HG03159 (cell line): ENCODE measurements around the gene SCGB1A1.
"Not testable (repeated sequence)": the region's sequence is repeated elsewhere in the genome, so short reads cannot be mapped to it uniquely, and the experiment has no call there.

Source experiments
- ATAC-seq: cut with Tn5 transposase; IDR thresholded peaks from one replicate; pipeline ENCODE4 v1.9.1; 2021; ENCODE audit warnings: mild to moderate bottlenecking, moderate library complexity; ENCODE audit not compliant: unreplicated experiment

Gene SCGB1A1

DNA sequence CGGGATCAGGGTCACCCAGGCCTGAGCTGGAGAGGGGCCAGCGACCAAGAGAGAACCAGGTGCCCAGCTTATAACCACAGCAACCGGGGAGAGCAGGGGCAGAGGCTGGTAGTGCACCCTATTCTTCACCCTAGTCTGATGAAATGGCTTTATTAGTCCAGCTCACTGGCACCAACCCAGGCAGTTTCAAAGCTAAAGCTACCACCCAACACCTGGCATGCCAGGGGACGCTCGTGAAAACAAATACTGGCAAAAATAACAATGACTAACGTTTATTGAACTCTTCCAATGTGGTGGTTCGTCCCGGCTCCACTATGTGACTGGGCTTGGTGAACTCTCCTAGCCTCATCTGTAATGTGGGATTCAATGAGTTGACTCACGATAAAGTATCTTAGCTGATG lies 30.6 kb downstream of the SCGB1A1 start:
- no peak for ATAC-seq

DNA sequence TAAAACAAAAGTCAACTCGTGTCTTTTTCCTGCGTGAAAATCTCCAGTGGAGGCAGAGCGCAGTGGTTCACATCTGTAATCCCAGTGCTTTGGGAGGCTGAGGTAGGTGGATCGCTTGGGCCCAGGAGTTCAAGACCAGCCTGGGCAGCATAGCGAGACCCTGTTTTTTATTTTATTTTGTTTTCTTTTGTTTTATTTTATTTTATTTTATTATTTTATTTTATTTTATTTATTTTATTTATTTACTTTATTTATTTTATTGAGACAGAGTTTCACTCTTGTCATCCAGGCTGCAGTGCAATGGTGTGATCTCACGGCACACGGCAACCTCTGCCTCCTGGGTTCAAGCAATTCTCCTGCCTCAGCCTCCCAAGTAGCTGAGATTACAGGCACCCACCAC lies 31.1 kb downstream of the SCGB1A1 start:
- not testable (repeated sequence) for ATAC-seq

DNA sequence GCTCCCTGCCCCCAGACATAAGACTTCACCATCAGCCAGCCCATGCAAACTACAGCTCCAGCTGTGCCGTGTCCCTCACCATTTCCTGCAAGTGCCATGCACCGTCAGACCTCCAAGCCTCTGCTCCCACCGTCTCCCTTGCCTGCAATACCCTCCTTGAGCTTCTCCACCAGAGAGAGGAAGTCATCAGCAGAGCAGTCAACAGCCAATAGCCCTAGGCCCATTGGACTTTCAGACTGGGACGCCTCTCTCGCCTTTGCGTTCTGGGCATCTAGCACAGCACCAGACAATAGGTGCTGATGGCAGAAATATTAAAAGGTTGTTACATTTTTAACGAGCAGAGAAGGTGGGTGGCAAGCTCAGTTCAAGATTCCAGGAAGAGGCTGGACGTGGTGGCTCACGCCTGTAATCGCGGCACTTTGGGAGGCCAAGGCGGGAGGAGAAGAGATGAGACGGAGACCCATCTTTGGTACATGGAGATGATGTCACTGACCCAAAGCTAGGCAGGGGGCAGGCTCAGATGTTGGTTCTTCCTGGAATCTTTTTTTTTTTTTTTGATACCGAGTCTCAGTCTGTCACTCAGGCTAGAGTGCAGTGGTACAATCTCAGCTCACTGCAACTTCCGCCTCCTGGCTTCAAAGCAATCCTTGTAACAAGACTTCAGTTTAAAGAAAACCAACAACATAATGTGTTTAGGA lies 31.9 kb downstream of the SCGB1A1 start:
- ATAC-seq = no peak

DNA sequence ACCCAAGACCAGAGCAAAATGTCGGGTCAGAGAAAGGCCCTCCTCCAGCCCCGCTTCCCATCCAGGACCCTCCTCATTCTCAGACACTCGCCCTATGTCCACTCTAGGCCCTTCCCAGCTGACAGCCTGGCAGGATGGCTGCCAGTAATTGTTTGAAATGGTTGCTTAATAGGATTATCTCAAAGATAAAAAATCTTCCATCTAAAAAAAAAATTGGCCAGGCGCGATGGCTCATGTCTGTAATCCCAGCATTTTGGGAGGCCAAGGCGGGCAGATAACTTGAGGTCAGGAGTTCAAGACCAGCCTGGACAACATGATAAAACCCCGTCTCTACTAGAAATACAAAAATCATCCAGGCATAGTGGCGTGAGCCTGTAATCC lies 32.4 kb downstream of the SCGB1A1 start:
- ATAC-seq = no peak

DNA sequence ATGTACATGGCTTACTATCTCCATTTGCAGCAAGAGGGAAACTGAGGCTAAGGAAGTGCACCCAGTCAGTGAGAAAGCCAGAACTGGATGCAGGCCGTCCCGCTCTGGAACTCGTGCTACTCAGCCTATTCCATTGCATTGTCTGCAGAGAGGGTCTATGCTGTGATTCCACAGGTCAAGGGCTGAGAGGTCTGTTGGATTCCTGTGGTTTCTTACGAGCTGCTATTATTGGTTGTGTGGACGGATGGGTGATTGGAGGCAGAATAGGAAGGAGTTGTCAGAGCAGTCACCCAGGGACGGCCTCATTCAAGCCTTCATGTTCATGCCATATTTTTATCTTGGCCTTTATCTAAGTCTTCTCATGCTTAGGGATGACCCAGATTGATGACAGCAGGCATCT lies 33.4 kb downstream of the SCGB1A1 start:
- no peak for ATAC-seq

DNA sequence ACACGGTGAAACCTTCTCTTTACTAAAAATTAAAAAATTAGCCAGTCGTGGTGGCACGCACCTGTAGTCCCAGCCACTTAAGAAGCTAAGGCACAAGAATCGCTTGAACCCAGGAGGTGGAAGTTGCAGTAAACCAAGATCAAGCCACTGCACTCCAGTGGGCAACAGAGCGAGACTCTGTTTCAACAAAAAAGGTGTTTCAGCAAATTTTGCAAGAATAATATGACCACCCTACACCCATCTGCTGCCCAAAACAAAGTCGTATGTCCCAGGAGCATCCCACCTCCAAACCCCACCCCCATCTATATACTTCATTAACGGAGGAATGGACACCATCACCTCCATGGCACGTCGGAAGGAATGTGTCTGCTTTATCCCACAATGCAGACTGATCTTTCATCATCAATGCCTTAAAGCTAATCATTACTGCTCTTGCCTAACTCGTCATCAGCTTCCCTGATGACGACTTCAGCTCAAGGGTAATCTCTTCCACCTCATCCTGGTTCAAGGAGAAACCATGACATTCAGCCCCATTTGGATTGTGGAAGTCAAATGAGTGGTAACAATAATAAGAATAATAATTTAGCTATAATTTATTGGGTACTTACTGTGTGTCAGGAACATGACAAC lies 34.1 kb downstream of the SCGB1A1 start:
- no peak for ATAC-seq

- ATAC-seq = no peak
Measured at GRCh38 chr11:62456630-62457029, 37.8 kb downstream of the SCGB1A1 start.

- ATAC-seq = no peak
Measured at GRCh38 chr11:62457478-62457877, 38.6 kb downstream of the SCGB1A1 start.

DNA sequence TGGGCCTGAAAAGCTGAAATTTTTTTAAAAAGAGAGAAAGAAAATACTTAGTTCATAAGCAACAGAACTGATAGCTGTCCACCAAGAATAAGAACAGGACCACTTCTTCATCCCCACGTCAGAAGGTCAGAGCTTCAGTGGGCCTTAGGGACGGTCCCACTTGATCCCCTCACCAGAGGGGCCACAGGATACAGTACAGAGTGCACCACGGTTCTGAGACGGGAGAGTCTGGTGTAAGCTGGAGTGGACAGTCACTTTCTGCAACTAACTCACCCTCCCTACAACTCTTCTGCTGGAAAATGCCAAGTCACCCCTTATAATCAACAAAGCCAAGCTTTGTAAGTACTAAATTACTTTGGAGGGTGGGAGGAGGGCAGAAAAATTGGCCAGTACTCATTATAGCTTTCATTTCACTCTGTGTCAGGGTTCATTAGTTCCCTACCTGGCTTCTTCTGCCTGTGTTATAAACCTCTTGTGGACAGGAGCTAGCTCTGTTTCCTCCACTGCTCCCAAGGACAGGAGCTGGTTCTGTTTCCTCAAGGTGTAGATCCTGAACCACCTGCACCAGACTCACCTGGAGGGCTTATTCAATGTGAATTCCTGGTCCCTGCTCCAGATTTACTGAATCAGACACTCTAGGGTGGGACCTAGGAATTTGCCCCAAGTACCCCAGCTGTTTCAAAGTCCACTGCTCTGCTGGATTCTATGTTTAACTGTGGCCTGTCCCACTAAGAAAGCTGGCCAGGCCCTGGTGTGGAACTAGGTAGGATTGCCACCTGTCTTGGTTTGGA lies 39.6 kb downstream of the SCGB1A1 start:
- no peak for ATAC-seq

DNA sequence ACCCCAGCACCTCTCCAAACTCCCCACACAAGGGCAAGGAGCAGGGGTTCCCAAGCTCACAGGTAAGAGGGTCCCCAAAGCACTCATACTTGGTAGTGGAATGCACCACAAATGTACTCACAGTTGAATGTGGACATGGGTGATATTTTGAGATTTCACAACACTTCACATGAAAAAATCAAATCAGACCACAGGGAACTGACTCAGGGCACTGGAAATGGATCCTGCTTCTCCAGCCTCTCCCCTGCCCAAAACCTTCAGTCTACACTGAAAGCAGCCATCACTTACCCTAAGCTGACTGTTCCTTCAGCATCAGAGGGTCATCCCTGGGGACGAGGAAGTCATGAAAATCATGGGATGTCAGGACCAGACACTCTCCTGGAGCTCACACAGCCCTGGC lies 40.2 kb downstream of the SCGB1A1 start:
- no peak for ATAC-seq

- ATAC-seq = no peak
Measured at GRCh38 chr11:62461740-62462507, 43.1 kb downstream of the SCGB1A1 start.

DNA sequence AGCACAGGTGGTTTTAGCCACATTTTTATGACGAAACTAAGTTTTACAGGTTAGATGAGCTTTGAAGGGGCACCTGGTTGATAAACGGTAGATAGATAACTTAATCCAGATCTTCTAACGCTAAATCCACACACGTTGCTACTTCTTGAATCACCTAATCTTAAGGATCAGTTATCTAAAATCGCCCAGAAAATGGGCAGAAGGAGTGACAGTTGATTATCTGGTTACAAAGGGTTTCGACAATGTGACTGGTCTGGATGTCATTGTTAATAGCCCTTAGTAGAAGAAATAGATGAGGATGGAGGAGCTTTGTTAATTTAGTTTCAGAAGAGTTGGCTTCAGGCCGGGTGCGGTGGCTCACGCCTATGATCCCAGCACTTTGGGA lies 43.7 kb downstream of the SCGB1A1 start:
- ATAC-seq = no peak

DNA sequence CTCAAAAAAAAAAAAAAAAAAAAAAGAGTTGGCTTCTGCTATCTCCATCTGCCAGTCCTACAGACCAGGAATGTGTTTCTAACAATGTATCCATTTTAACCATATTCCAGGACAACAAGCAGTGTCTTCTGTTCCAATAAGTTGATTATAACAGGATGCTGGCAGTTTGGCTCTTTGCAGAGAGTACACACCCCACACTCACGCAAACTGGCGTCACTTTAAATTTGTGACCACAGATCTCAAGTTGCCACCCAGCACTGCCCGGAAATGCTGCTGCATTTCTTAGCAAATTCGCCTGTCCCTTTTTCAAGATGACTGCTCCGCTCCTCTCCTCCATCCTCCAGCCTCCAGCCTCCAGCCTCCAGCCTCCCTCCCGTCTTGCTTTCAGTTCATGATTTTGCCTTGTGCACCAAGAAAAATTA lies 44.3 kb downstream of the SCGB1A1 start:
- no peak for ATAC-seq

DNA sequence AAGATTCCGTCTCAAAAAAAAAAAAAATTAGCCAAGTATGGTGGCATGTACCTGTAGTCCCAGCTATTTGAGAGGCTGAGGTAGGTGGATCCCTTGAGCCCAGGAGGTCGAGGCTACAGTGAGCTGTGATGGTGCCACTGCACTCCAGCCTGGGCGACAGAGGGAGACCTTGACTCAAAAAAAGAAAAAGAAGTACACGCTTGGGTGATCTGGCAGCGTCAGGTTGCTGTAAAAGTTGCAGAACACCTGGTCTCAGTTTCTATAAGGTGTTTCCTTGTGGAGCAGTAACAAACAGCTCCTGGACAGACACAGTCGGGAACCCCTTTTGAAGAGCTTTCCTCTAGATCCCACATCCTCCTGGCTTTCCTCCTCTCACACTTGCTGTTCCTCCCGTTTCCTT lies 45.8 kb downstream of the SCGB1A1 start:
- no peak for ATAC-seq

GRCh38 chr11:62466444-62466843 lies 47.6 kb downstream of the SCGB1A1 start:
- no peak for ATAC-seq

- ATAC-seq = no peak
Measured at GRCh38 chr11:62468577-62468976, 49.7 kb downstream of the SCGB1A1 start.

GRCh38 chr11:62471603-62472002 lies 52.8 kb downstream of the SCGB1A1 start:
- no peak for ATAC-seq

- ATAC-seq = no peak
Measured at GRCh38 chr11:62472063-62472884, 53.4 kb downstream of the SCGB1A1 start.
